ENCODE measurements around the gene PNKP.

GRCh38 chr19:49876422-49877019 lies 9.1 kb upstream of the PNKP start:
- no peak for TF ChIP-seq CTCF (conservative IDR thresholded peaks at IDR 0.05)
- no peak for TF ChIP-seq ZFX (IDR thresholded peaks at IDR 0.05)

Measured in C4-2B (cell line).